PC-3 (cell line): ENCODE results near the gene CCDC116. TPM values are rescaled to one million over a fixed set of nuclear protein-coding genes. Genes with fewer than 3 reads are reported as not detected.

Source experiments
- ATAC-seq: fragments of 200-7000 bp; cut with Tn5 transposase; 2 replicates; pipeline ENCODE4 v1.9.1; 2020; ENCODE audit warnings: mild to moderate bottlenecking, moderate library complexity
- BruUV-seq: library from RNA; stranded (reverse); fragments of 400-500 nt; replicated peaks from 2 replicates; lab custom pipeline; 2021; lab: Mats Ljungman, UMichigan
- CTCF ChIA-PET: fragments of 300-600 bp; sonication (Branson Sonifier 250); formaldehyde crosslinking; loops from one replicate; lab custom pipeline; 2022; ENCODE audit warnings: antibody characterized with exemption; lab: Charles Lee
- POLR2A ChIA-PET: fragments of 300-600 bp; sonication (Branson Sonifier 250); formaldehyde crosslinking; loops from one replicate; lab custom pipeline; 2022; ENCODE audit warnings: antibody characterized with exemption; ENCODE audit not compliant: unreplicated experiment; lab: Charles Lee
- DNase-seq: peaks from one replicate; pipeline ENCODE4 v3.0.0-alpha.2; 2015
- H2AFZ ChIP-seq: fragments of 300-600 bp; sonication (generic); 2 replicates; pipeline ENCODE4 v1.6.0; 2016; ENCODE audit warnings: antibody characterized with exemption, low read length
- H3F3A ChIP-seq: fragments of 300-600 bp; sonication (generic); one replicate; pipeline ENCODE4 v1.6.0; 2017; ENCODE audit warnings: antibody characterized with exemption, low read length, control low read depth, mild to moderate bottlenecking; ENCODE audit not compliant: unreplicated experiment
- H3K27ac ChIP-seq: fragments of 300-600 bp; sonication (generic); 2 replicates; pipeline ENCODE4 v1.5.1; 2016; ENCODE audit warnings: mild to moderate bottlenecking, low read length
- H3K27me3 ChIP-seq: fragments of 300-600 bp; sonication (generic); 2 replicates; pipeline ENCODE4 v1.6.1; 2016; ENCODE audit warnings: low read length, mixed read lengths
- H3K36me3 ChIP-seq: fragments of 300-600 bp; sonication (generic); 2 replicates; pipeline ENCODE4 v1.6.1; 2016; ENCODE audit warnings: low read depth, mixed run types, low read length, mixed read lengths
- H3K4me1 ChIP-seq: fragments of 300-600 bp; sonication (generic); 2 replicates; pipeline ENCODE4 v1.5.1; 2016; ENCODE audit warnings: low read length; ENCODE audit not compliant: insufficient read depth
- H3K4me2 ChIP-seq: fragments of 300-600 bp; sonication (generic); 2 replicates; pipeline ENCODE4 v1.6.0; 2016; ENCODE audit warnings: low read length
- H3K4me3 ChIP-seq: fragments of 300-600 bp; sonication (generic); 2 replicates; pipeline ENCODE4 v1.5.1; 2016; ENCODE audit warnings: mild to moderate bottlenecking, low read length, mixed read lengths
- H3K79me2 ChIP-seq: fragments of 300-600 bp; sonication (generic); 2 replicates; pipeline ENCODE4 v1.6.1; 2017; ENCODE audit warnings: low read length, mixed read lengths
- H3K9ac ChIP-seq: fragments of 300-600 bp; sonication (generic); 2 replicates; pipeline ENCODE4 v1.6.0; 2016; ENCODE audit warnings: mild to moderate bottlenecking, low read length
- H3K9me2 ChIP-seq: fragments of 300-600 bp; sonication (generic); replicated peaks from 2 replicates; pipeline ENCODE4 v1.6.1; 2016; ENCODE audit warnings: mixed run types, low read length, mixed read lengths
- H3K9me3 ChIP-seq: fragments of 300-600 bp; sonication (generic); 2 replicates; pipeline ENCODE4 v1.6.1; 2016; ENCODE audit warnings: low read length, mixed read lengths
- H4K20me1 ChIP-seq: fragments of 300-600 bp; sonication (generic); 2 replicates; pipeline ENCODE4 v1.6.1; 2016; ENCODE audit warnings: low read length, mixed read lengths
- CTCF ChIP-seq: fragments of 300-600 bp; sonication (generic); conservative IDR thresholded peaks from 2 replicates; pipeline ENCODE4 v1.5.1; 2017; ENCODE audit warnings: antibody characterized with exemption, low read depth, mild to moderate bottlenecking, low read length
- EZH2 ChIP-seq: fragments of 300-600 bp; sonication (generic); IDR thresholded peaks from one replicate; pipeline ENCODE4 v1.6.1; 2017; ENCODE audit warnings: antibody characterized with exemption, mild to moderate bottlenecking, low read length; ENCODE audit not compliant: unreplicated experiment
- EZH2phosphoT487 ChIP-seq: fragments of 300-600 bp; sonication (generic); IDR thresholded peaks from 2 replicates; pipeline ENCODE4 v1.6.1; 2018; ENCODE audit warnings: mild to moderate bottlenecking, antibody characterized with exemption, low read length, borderline replicate concordance
- intact Hi-C: fragments of 100-400 bp; cut with micrococcal nuclease; formaldehyde crosslinking; loops from 2 replicates; pipeline ENCODE4 v1.9.0; 2023
- total RNA-seq: library from RNA; depleted of rRNA; stranded (reverse); fragments of >200 nt; gene quantifications from 2 replicates; pipeline ENCODE4 v1.2.3, GENCODE V29; 2014

The CCDC116 gene
- total RNA-seq, 1 experiment from 2014 or later = not detected

GRCh38 chr22:21660904-21661303, 28.3 kb downstream of the CCDC116 start:
- H3K27ac ChIP-seq = no peak overlapping the region
- ChIA-PET POLR2A (no interaction called here), CTCF (no interaction called here)
- no peaks in the 10 kb centered on the region for H3F3A ChIP-seq
- TF ChIP-seq CTCF (no peak), EZH2 (no peak), EZH2phosphoT487 (no peak)
- DNase-seq (no peak), ATAC-seq (no peak)
- H3K9me2 ChIP-seq = no peaks in the 10 kb centered on the region
- no peak overlapping the region for H3K4me2 ChIP-seq
- no peaks in the 10 kb centered on the region for H4K20me1 ChIP-seq
- peaks cover 4% of the 10 kb centered on the region; the same call in 1 of the 2 replicates for H3K4me1 ChIP-seq
- no peaks in the 10 kb centered on the region for H3K27me3 ChIP-seq
- no peak overlapping the region for H3K4me3 ChIP-seq
- no peaks in the 10 kb centered on the region for H3K9me3 ChIP-seq
- H2AFZ ChIP-seq = no peak overlapping the region
- no peaks in the 10 kb centered on the region for H3K36me3 ChIP-seq
- no peaks in the 10 kb centered on the region for H3K79me2 ChIP-seq
- no peak overlapping the region for H3K9ac ChIP-seq
- intact Hi-C loops = no loop called here
- BruUV-seq = no TSS peak

DNA sequence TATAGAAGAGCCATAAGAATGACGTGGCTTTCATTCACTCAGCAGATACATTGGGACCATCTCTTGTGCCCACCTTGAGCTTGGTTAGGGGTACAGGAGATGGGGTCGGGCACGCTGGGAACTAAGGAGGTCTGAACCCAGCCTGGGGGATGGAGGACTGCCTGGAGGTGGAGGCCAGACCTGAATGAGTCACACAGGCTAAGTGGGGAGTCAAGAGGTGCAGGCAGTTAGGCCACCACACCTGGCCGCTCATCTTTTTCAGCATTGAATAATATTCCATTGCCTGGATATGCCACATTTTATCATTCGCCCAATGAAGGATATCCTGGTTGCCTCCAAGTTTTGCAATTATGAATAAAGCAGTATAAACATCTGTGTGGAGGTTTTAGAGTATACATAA, 29.4 kb downstream of the CCDC116 start:
- TF ChIP-seq EZH2 (no peak), EZH2phosphoT487 (no peak), CTCF (no peak)
- intact Hi-C loops = no loop called here
- ATAC-seq (no peak), DNase-seq (no peak)
- no peak overlapping the region for H2AFZ ChIP-seq
- H3K36me3 ChIP-seq = no peaks in the 10 kb centered on the region
- H3K9me2 ChIP-seq = no peaks in the 10 kb centered on the region
- no peak overlapping the region for H3K27ac ChIP-seq
- POLR2A ChIA-PET = no interaction called here
- H3K79me2 ChIP-seq = peaks cover 8% of the 10 kb centered on the region
- H3K27me3 ChIP-seq = no peaks in the 10 kb centered on the region
- BruUV-seq = no TSS peak
- H3K4me2 ChIP-seq = no peak overlapping the region
- no peaks in the 10 kb centered on the region for H3F3A ChIP-seq
- no peaks in the 10 kb centered on the region for H3K9me3 ChIP-seq
- CTCF ChIA-PET = no interaction called here
- no peak overlapping the region for H3K4me3 ChIP-seq
- H3K9ac ChIP-seq = no peak overlapping the region
- H3K4me1 ChIP-seq = peaks cover 4% of the 10 kb centered on the region; the same call in 1 of the 2 replicates
- no peaks in the 10 kb centered on the region for H4K20me1 ChIP-seq

DNA sequence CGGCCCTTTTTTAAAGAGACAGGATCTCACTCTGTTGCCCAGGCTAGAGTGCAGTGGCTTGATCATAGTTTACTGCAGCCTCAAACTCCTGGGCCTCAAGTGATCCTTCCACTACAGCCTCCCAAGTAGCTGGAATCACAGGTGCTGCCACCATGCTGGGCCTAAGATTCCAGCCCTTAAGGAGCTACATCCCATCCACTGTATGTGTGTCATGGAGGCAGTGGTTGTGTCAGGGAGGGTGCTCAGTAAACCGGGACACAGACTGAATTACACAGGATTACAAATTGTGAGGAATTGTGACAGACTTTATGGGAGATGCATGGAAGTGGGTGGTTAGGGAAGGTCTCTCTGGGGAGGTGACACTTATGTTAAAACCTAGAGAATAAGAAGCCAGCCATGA, 31.2 kb downstream of the CCDC116 start:
- no peak for DNase-seq
- no peaks in the 10 kb centered on the region for H3K9me3 ChIP-seq
- peaks cover 21% of the 10 kb centered on the region for H3K79me2 ChIP-seq
- no peaks in the 10 kb centered on the region for H4K20me1 ChIP-seq
- no peak overlapping the region for H2AFZ ChIP-seq
- H3K4me1 ChIP-seq = no peaks in the 10 kb centered on the region
- no peak overlapping the region for H3K9ac ChIP-seq
- CTCF ChIA-PET = no interaction called here
- H3K27ac ChIP-seq = no peak overlapping the region
- intact Hi-C loops = no loop called here
- POLR2A ChIA-PET = no interaction called here
- no peak overlapping the region for H3K4me3 ChIP-seq
- H3F3A ChIP-seq = no peaks in the 10 kb centered on the region
- TF ChIP-seq EZH2phosphoT487 (no peak), CTCF (no peak), EZH2 (no peak)
- H3K9me2 ChIP-seq = no peaks in the 10 kb centered on the region
- no peaks in the 10 kb centered on the region for H3K36me3 ChIP-seq
- BruUV-seq = no TSS peak
- no peak overlapping the region for H3K4me2 ChIP-seq
- H3K27me3 ChIP-seq = no peaks in the 10 kb centered on the region
- ATAC-seq = no peak
